Articular chondrocyte of knee joint (primary cell): ENCODE results near the gene KIF15. TPM values are rescaled to one million over a fixed set of nuclear protein-coding genes. Genes with fewer than 3 reads are reported as not detected.

Experiments used
- total RNA-seq: library from RNA; depleted of rRNA; stranded (reverse); fragments of >200 nt; gene quantifications from 2 replicates; pipeline ENCODE4 v1.2.3, GENCODE V29; 2012

KIF15 gene
- total RNA-seq: 4.1 and 8.4 TPM in 2 replicates

DNA sequence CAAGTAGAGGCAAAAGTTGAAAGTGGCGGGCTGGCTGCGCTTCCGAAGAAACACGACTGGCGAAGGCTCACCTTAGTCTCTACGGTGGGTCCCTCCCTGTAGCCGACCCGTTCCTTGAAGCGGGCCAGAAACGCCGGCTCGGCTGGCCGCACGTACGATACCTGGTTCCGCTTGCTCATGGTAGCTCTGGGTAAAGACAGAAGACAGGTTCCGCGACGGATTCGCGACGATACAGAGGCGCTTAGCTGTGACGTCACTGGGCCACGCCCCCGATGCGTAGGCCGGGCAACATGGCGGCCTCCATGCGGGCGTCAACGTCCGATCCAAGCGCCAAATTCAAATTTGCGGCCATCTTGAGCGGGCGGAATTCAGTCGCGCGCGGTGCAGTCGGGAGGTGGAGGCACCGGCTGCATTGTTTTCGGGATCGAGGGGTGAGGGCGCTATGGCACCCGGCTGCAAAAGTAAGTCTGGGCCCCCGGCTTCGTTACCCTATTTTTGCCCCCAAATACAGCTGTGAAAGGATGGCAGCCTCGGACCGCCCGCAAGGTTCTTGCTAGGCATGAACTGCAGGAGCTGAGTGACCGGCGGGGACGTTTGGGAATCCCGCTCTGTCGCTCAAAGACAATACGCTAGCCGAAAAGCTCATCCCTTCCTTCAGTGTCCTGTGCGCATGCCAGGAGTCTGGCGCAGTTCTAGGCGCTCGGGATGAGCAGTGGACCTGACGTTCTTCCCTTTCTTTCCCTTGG lies at the start of gene KIF15, which contains the start of gene KIAA1143:
Gene KIF15 (plus strand): TSS at position 371 of the 746 bp plus-strand sequence. CDS start 72 bp downstream, at position 443.
Gene KIAA1143 (minus strand): TSS at position 196 of the 746 bp plus-strand sequence. CDS start 17 bp downstream, at position 179.

GRCh38 chr3:44712455-44713075 lies 49.0 kb upstream of the KIF15 start, which contains the start of gene ZNF502:
TSS of gene ZNF502 (plus strand) at chr3:44712660. CDS start at chr3:44720262, 7,602 bp downstream.

DNA sequence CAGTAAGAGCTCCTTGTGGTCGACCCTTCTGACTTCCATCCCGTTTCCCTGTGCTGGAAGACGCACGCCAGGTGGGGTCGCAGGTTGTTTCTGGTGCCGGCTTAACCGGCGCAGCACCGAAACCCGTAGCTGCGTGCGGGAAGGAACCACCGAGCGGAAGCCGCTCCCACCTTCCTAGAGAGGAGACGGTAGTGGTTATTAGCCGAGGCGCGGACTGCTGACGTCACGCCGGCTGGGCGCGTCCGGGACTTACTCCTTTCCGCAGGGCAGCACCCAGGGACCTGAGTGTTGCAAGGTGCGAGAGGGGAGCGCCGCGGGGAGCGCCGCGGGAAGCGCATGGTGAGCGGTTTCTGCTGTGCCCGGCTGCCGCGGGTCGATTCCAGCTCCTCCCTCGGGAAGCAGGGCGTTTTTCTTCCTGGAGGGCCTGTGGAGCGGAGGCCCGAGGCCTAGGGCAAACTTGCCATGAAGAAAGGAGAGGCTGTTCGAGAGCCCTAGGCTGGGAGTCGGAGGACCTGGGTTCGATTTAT lies 32.1 kb upstream of the KIF15 start, which contains the start of gene ZNF501:
Gene ZNF501 (plus strand): TSS at position 252 of the 527 bp plus-strand sequence. CDS start 4,787 bp downstream, outside the sequence.

GRCh38 chr3:44861412-44862225 lies 100.0 kb downstream of the KIF15 start, which contains the start of gene TMEM42:
TSS of gene TMEM42 (plus strand) at chr3:44861912. CDS start at chr3:44861925, 13 bp downstream.

DNA sequence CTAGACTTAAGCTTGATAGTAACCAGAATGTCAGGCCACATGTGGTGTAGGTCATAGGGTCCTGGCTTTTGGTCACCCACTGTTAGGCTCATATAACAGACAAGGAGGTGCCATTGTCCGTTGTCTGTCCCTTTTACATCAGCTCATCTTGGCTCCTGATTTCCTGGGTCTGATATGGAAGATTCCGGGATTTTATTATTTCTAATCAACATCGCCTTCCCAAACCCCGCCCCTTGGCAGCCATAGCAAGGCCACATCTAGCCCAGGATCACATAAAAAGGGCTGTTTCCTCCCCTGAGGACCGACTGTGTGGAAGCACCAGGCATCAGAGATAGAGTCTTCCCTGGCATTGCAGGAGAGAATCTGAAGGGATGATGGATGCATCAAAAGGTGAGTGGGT lies 112.7 kb downstream of the KIF15 start, which contains the start of gene TGM4:
Gene TGM4 (plus strand): TSS at position 301 of the 400 bp plus-strand sequence. CDS start 71 bp downstream, at position 372.

Other genes starting within 250 kb of the KIF15 start
- gene ZKSCAN7, start 206.6 kb upstream of the KIF15 start, total RNA-seq: 6.1 and 9.0 TPM in 2 replicates
- gene ZNF660, start 176.8 kb upstream of the KIF15 start, total RNA-seq: 3.2 and 6.1 TPM in 2 replicates
- gene ZNF197, start 136.8 kb upstream of the KIF15 start, total RNA-seq: 21.6 and 22.9 TPM in 2 replicates
- gene ZNF35, start 113.1 kb upstream of the KIF15 start, total RNA-seq: 12.4 and 12.7 TPM in 2 replicates
- gene ZNF502, start 49.1 kb upstream of the KIF15 start, total RNA-seq: 5.0 and 8.2 TPM in 2 replicates
- gene ZNF501, start 32.2 kb upstream of the KIF15 start, total RNA-seq: 6.9 and 9.5 TPM in 2 replicates
- 36.5 and 38.9 TPM in 2 replicates for gene KIAA1143, start 175 bp upstream of the KIF15 start, total RNA-seq
- 16.1 and 16.7 TPM in 2 replicates for gene TMEM42, start 100.1 kb downstream of the KIF15 start, total RNA-seq
- gene TGM4, start 112.8 kb downstream of the KIF15 start, total RNA-seq: not detected in 2 replicates
- 72.1 and 83.8 TPM in 2 replicates for gene ZDHHC3, start 214.4 kb downstream of the KIF15 start, total RNA-seq
- gene EXOSC7, start 214.4 kb downstream of the KIF15 start, total RNA-seq: 43.1 and 47.5 TPM in 2 replicates